Superior temporal gyrus (tissue), 1 donor: ENCODE data around the gene OIP5.
"Not testable (repeated sequence)": the region's sequence is repeated elsewhere in the genome, so short reads cannot be mapped to it uniquely, and the experiment has no call there.

Source experiments
- DNase-seq: peaks from one replicate; pipeline ENCODE4 v3.0.0-alpha.2; 2016; ENCODE audit errors: extremely low spot score

Gene OIP5

GRCh38 chr15:41332194-41333025, at the start of gene OIP5, which contains the start of gene NUSAP1:
TSS of gene OIP5 (minus strand) at chr15:41332591. CDS start at chr15:41332561, 30 bp downstream.
TSS of gene NUSAP1 (plus strand) at chr15:41332881. CDS start at chr15:41332958, 77 bp downstream.
- peak; percentile 98 for DNase-seq

- DNase-seq = no peak
These were observed 45.6 kb upstream of the OIP5 start for GRCh38 chr15:41377978-41378377.

- DNase-seq = no peak
These were observed 35.0 kb upstream of the OIP5 start for GRCh38 chr15:41367418-41367817.

DNA sequence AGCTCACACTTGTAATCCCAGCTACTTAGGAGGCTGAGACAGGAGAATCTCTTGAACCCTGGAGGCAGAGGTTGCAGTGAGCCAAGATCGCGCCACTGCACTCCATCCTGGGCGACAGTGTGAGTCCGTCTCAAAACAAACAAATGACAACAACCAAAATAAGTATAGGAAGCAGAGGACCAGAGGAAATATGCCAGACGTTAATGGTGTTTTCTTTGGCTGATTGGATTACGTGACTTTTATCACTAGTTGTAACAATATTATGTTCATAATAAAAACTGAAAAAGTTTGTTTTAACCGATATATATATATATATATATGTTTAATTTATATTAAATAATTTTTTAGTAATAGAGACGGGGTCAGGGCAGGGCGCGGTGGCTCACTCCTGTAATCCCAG, 22.0 kb upstream of the OIP5 start:
- DNase-seq = no peak

- DNase-seq = no peak
These were observed 17.8 kb upstream of the OIP5 start for GRCh38 chr15:41350057-41350717.

DNA sequence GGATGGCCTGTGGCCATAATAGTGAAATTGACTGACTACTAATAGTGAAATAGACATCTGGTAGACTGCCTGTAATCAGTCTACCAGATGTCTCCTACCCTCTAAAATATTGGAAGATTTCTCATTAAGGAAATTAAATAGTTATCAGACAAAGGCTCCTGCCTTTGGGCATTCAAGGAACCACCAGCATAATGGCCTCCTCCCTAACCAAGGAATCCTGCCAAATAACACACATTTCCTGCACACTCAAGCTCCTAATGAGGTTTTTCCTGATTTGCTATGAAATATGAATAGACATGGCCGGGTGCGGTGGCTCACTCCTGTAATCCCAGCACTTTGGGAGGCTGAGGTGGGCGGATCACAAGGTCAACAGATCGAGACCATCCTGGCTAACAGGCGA, 14.8 kb upstream of the OIP5 start:
- DNase-seq = no peak

DNA sequence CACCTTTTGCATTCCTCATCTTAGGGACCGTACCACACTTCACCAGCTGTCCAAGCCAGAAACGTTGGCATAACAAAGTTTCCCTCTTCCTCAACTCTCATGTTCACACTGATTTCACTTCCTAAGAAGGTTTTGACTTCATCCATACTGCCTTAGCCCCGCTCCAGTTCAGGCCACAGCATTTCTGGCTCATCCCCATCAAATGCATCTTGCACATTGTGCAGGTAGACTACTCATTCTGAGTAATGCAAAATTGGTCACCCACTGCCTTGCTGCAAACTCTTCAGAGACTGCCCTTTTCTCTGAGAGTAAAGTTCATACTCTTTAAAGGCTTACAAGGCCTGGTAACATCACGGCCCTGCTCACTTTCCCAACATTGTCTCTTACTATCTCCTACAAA, 9.1 kb upstream of the OIP5 start:
- no peak for DNase-seq

GRCh38 chr15:41340189-41340695, 7.9 kb upstream of the OIP5 start:
- DNase-seq = no peak

GRCh38 chr15:41337631-41338522, 5.5 kb upstream of the OIP5 start:
- DNase-seq = no peak

- DNase-seq = no peak
These were observed 4.7 kb upstream of the OIP5 start for GRCh38 chr15:41337047-41337446.

DNA sequence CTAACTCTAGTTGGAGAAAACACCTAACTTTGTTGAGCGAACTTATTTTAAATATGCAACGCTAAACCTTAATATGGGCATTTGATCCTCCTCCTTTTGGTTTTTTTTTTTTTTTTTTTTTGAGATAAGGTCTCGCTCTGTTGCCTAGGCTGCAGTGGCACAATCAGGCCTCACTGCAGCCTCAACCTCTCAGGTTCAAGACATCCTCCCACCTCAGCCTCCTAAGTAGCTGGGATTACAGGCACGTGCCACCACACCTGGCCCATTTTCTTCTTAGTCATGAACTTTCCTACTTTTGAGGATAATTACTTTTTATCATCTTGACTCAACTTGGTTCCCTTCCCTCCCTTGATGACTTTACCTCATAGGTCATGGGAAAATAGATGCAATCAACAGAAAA, 4.2 kb upstream of the OIP5 start:
- DNase-seq = no peak

DNA sequence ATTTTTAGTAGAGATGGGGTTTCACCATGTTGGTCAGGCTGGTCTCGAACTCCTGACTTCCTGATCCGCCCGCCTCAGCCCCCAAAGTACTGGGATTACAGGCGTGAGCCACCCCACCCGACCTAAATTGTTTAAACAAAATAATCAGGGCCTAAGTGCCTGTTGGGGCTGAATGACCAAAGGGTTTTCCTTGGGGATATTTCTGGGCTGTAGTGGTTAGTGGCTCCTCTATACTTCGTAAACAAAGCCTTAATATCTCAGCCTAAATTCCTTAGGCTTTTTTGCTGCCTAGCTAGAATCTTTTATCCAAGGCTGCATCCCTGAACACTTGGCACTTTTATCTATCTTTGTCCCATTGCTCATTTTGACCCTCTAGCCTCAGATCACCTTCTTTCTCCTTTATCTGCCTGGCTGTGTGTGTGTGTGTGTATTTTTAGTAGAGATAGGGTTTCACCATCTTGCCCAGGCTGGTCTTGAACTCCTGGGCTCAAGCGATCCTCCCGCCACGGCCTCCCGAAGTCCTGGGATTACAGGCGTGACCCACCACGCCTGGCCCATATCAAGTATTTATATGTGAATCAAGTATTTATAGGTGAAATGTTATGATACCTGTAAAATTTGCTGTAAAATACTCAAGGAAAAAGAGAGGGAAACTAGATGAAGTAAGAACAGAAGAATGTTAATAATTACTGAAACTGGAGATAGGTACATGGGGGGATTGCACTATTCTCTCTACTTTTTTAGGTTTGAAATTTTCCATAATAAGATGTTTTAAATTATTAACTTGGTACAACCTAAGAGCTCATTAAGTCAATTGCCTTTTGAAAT, 2.1 kb upstream of the OIP5 start:
- no peak for DNase-seq

DNA sequence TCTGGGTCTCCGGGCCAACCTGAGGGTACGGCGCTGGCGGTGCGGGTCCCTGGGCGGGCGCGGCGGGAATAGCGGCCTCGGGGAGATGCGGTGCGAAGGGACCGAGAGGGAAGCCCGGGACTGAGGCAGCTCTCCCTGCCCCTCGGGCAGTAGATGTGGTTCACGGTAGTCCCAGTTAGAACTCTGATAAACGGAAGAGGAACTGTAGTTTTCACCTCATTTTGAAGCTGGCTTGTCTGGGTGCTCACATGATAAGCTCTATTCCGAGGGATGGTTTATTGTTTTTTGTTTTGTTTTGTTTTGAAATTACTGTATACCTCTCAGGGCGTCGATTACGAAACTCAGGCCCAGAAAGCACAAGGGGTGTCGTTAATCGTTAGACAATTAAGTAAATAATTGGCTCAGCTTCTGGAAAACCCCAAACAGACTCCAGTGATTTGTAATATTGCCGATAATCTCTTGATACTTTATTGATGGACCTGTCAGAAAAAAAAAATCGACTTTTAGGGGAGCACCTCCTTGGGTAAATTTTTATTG, 703 bp upstream of the OIP5 start:
- peak; percentile 19 for DNase-seq

DNA sequence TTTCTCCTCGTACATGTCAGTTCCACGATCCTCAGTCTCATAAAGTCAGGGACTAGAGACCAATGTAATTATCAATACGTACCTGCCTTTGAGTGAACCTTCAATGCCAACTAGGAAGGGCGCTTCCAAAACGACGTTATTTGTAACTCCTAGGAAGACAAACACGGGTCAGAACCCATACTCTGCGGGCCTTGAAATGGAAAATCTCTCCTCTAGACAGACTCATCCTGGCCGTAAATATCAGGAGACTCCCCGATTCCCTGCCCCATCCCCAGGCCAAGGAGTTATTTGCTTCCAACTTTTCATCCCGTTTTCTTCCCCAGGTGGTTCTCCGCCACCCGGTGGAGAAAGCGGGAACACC, 578 bp downstream of the OIP5 start:
- DNase-seq = peak; percentile 53

DNA sequence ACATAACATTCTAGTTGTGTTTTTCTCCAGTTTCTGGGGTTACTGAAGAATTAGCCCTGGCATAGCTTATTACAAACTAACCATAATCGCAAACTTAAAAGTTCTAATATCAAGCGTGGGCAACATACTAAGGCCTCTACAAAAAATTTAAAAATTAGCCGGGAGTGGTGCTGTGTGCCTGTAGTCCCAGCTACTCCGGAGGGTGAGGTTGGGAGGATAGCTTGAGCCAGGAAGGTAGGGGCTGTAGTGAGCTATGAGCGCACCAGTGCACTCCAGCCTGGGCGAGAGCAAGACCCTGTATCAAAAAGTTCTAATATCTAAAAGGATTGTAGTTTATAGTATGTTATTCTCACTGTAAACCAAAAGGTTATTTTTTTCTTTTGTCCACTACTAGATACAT, 1.1 kb downstream of the OIP5 start:
- no peak for DNase-seq

GRCh38 chr15:41323611-41324010, 8.8 kb downstream of the OIP5 start:
- DNase-seq = no peak

GRCh38 chr15:41320805-41321330, 11.5 kb downstream of the OIP5 start:
- DNase-seq = not testable (repeated sequence)

DNA sequence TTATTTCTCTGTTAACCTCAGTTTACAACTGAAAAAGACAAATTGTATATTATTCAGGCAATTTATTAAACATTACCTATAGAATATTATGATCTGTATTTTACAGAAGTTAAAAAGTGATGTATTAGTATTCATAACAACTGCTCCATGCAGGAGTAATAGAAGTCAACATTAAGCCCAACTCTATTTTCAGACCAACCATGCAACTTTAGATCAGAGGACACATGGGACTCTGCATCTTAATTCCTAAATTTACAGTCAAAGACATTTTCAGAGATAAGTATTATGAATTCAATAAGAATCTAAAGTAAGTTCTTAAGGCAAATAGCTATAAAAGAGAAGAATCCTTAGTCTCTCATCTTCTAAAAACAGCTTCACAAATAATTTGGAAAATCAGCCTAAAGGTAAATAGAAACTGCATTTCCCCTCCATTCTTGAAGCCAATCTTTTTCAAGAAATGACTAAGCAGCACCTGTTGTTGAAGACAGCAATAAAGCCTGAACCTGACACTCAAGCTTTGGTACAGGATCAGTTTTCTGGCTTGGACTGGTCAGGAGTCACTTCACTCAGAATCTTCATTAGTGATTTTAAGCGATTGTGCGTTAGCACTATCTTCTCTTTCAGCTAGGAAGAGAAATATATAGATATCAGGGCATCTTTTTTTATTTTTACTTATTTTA, 23.0 kb downstream of the OIP5 start:
- DNase-seq = no peak

DNA sequence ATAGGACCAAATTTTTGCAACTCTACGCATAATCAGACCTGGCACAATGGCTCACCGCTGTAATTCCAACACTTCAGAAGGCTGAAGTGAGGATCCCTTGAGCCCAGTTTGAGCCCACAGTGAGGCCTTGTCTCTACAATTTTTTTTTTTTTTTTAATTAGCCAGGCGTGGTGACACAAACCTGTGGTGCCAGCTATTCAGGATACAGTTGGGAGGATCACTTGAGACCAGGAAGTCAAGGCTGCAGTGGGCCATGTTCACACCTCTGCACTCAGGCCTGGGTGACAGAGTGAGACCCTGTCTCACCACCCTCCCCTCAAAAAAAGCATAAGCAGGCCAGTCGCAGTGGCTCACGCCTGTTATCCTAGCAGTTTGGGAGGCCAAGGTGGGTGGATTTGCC, 24.7 kb downstream of the OIP5 start:
- DNase-seq = no peak

GRCh38 chr15:41304149-41304770, 28.1 kb downstream of the OIP5 start:
- DNase-seq = no peak
